ENCODE measurements around the gene CACNG7. TPM values are rescaled to one million over a fixed set of nuclear protein-coding genes. Genes with fewer than 3 reads are reported as not detected.

The CACNG7 gene
- total RNA-seq, 1 experiment from 2014 or later = not detected

- Histone ChIP-seq H3K9ac (ENCODE audit: low read length) (no peak overlapping the region), H3K4me3 (replicated peaks in 1 of 2; ENCODE audit: low read depth in 1 of 2, low read length in 2 of 2) (no peak overlapping the region), H2AFZ (ENCODE audit: low read depth, low read length, poor library complexity, severe bottlenecking) (no peak overlapping the region), H3K9me3 (ENCODE audit: control insufficient read depth in 1 of 2, insufficient read depth in 1 of 2, low read depth in 1 of 2, low read length in 2 of 2) (no peaks in the 10 kb centered on the region), H4K20me1 (ENCODE audit: insufficient read depth) (no peaks in the 10 kb centered on the region), H3K27ac (ENCODE audit: low read depth, low read length) (no peak overlapping the region), H3K36me3 (ENCODE audit: control insufficient read depth in 1 of 2, insufficient read depth in 2 of 2, low read length in 2 of 2) (no peaks in the 10 kb centered on the region), H3K4me1 (ENCODE audit: control insufficient read depth in 1 of 2, insufficient read depth in 2 of 2, low read length in 2 of 2) (no peaks in the 10 kb centered on the region), H3K9me2 (ENCODE audit: insufficient read depth) (no peaks in the 10 kb centered on the region), H3K79me2 (ENCODE audit: insufficient read depth, low read length) (no peaks in the 10 kb centered on the region), H3K27me3 (ENCODE audit: insufficient read depth, low read length) (peaks cover 16% of the 10 kb centered on the region), H3K4me2 (ENCODE audit: low read length) (no peak overlapping the region)
- intact Hi-C loops (cut with micrococcal nuclease) = no loop called here
- ATAC-seq = no peak
- BruUV-seq (replicated peaks) = no TSS peak
- DNase-seq (ENCODE audit: low read depth, low spot score) = no peak
- ChIA-PET CTCF (no interaction called here), POLR2A (no interaction called here), RAD21 (ENCODE audit: low non-redundant PET in 1 of 2, low total read pairs in 2 of 2, uncharacterized antibody in 2 of 2, unreplicated experiment in 2 of 2) (no interaction called here)
- no peak for TF ChIP-seq ELF1 (IDR thresholded peaks at IDR 0.05; ENCODE audit: borderline replicate concordance, low read depth)
- no peak for TF ChIP-seq EZH2 (IDR thresholded peaks at IDR 0.05)
- TF ChIP-seq RAD21 (IDR thresholded peaks at IDR 0.05; ENCODE audit: low read depth) = no peak
- no peak for TF ChIP-seq SRF (IDR thresholded peaks at IDR 0.05; ENCODE audit: low read depth)
- no peak for TF ChIP-seq YY1 (IDR thresholded peaks at IDR 0.05; ENCODE audit: extremely low read depth, insufficient replicate concordance, low read depth, low read length)
- no peak for TF ChIP-seq JUND (IDR thresholded peaks at IDR 0.05)
- no peak for TF ChIP-seq CEBPB (IDR thresholded peaks at IDR 0.05; ENCODE audit: low read depth)
- no peak for TF ChIP-seq CBX3 (IDR thresholded peaks at IDR 0.05; ENCODE audit: low read depth)
- TF ChIP-seq POLR2A (IDR thresholded peaks at IDR 0.05; ENCODE audit: borderline replicate concordance, extremely low read depth, insufficient read depth, insufficient read length) = no peak
- TF ChIP-seq EGR1 (IDR thresholded peaks at IDR 0.05; ENCODE audit: low read depth) = no peak
- TF ChIP-seq ZNF274 (IDR thresholded peaks at IDR 0.05; ENCODE audit: low read depth, low read length) = no peak
- TF ChIP-seq ZFX (IDR thresholded peaks at IDR 0.05) = no peak
- no peak for TF ChIP-seq TCF7L2 (IDR thresholded peaks at IDR 0.05; ENCODE audit: borderline replicate concordance, extremely low read depth, insufficient read depth, insufficient read length)
- no peak for TF ChIP-seq MAX (IDR thresholded peaks at IDR 0.05)
Observed at GRCh38 chr19:53958168-53958571, 49.1 kb downstream of the CACNG7 start.

Measured in HCT116 (cell line).